GM12865 (cell line): ENCODE measurements around the gene DAG1.

Source experiments
- DNase-seq: peaks from one replicate; pipeline ENCODE4 v3.0.0; 2010; ENCODE audit warnings: low read depth
- H3K4me3 ChIP-seq: 2 replicates; pipeline ENCODE4 v1.5.1; 2011; ENCODE audit warnings: mild to moderate bottlenecking, low read depth, low read length, control low read depth
- TF ChIP-seq, protein P1 (sequence below): IDR thresholded peaks from 2 replicates; pipeline ENCODE4 v1.5.1; 2011; ENCODE audit warnings: low read length, control low read depth, low read depth, inconsistent platforms; ENCODE audit not compliant: insufficient read depth; ENCODE audit errors: missing control alignments

DAG1 gene

DNA sequence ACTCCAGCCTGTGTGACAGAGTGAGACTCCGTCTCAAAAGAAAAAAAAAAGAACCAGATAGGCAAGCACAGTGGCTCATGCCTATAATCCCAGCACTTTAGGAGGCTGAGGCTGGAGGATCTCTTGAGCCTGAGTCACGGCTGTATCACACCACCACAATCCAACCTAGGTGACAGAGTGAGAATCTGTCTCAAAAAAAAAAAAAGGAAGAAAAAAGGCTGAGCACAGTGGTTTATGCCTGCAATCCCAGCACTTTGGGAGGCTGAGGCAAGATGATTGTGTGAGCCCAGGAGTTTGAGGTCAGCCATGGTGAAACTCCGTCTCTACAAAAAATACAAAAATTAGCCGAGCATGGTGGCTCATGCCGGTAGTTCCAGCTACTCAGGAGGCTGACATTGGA is 35.3 kb upstream of the DAG1 start:
- no peak overlapping the region for H3K4me3 ChIP-seq
- TF ChIP-seq, protein P1, sequence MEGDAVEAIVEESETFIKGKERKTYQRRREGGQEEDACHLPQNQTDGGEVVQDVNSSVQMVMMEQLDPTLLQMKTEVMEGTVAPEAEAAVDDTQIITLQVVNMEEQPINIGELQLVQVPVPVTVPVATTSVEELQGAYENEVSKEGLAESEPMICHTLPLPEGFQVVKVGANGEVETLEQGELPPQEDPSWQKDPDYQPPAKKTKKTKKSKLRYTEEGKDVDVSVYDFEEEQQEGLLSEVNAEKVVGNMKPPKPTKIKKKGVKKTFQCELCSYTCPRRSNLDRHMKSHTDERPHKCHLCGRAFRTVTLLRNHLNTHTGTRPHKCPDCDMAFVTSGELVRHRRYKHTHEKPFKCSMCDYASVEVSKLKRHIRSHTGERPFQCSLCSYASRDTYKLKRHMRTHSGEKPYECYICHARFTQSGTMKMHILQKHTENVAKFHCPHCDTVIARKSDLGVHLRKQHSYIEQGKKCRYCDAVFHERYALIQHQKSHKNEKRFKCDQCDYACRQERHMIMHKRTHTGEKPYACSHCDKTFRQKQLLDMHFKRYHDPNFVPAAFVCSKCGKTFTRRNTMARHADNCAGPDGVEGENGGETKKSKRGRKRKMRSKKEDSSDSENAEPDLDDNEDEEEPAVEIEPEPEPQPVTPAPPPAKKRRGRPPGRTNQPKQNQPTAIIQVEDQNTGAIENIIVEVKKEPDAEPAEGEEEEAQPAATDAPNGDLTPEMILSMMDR = no peak
- no peak for DNase-seq

DNA sequence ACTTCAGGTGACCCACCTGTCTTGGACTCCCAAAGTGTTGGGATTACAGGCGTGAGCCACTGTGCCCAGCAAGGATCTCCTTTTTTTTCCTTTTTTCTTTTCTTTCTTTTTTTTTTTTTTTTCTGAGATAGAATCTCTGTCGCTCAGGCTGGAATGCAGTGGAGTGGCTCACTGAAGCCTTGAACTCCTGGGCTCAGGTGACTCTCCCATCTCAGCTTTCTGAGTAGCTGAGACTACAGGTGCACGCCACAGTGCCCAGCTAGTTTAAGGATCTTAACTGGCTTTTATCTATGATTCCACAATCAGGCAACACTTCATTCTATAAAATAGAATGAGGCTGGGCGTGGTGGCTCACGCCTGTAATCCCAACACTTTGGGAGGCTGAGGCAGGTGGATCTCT is 24.7 kb upstream of the DAG1 start:
- DNase-seq = no peak
- TF ChIP-seq, protein P1 = no peak
- no peak overlapping the region for H3K4me3 ChIP-seq

DNA sequence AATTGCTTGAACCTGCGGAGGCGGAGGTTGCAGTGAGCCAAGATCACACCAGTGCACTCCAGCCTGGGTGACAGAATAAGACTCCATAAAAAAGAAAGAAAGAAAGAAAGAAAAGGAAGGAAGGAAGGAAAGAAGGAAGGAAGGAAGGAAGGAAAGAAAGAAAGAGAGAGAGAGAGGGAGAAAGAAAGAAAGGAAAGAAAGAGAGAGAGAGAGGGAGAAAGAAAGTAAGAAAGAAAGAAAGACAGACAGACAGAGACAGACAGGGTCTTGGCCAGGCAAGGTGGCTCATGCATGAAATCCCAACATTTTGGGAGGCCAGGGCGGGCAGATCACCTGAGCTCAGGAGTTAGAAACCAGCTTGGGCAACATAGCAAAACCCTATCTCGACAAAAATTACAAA is 16.4 kb upstream of the DAG1 start:
- no peak overlapping the region for H3K4me3 ChIP-seq
- TF ChIP-seq, protein P1 = no peak
- no peak for DNase-seq

DNA sequence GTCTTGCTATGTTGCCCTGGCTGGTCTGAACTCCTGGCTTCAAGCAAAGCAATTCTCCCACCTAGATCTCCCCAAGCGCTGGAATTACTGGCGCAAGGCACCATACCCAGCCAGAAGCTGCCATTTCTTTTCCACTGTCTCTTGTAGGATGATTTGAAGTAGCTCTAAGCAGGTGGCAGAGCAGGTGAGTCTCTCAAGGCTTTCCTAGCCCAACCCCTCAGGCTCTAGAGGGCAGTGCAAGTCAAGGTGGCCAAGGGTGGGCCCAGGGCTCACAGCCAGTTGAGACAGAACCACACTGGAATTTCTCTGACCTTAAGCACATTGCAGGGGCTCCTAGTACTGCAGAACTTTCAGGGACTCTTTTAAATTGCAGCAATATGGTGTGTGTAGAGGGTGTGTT is 15.6 kb upstream of the DAG1 start:
- peak; percentile 41 for DNase-seq
- no peak overlapping the region for H3K4me3 ChIP-seq
- TF ChIP-seq, protein P1 = peak; percentile 34

DNA sequence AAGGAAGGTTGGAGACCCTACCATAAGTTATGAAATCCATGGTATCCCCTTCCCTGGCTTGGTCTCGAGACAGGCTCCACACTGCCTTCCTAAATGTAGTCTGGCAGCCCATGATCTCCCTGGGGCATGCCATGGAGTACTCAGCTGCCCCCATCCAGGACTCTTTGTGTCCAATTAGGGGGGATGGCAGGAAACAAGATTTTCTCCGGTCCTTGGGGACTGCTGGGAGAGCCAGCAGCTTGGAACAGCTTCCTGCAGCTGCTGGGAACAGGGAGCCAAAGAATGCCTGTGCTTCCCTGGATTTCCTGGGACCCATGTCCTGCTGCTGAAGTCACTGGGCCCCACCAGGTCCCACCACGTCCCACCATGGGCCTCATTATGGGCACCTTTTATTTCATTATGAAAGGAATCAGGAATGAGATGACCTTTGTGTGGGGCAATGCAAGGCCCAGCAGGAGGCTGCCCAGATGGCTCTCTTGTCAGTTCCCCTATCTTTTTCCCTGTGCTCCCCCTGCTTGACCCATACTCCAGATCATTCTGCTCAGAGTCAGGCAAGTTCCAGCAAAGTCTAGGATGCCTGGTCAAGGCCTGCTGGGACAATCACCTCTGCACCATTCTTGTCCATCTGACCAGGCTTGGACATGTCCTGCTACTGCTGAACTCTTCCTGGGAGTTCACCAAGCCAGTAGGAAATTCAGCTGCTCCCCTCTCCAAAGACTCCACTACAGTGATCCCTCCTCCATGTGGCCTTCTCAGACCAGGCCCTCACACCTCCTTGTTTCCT is 15.0 kb upstream of the DAG1 start:
- TF ChIP-seq, protein P1 = no peak
- no peak for DNase-seq
- H3K4me3 ChIP-seq = no peak overlapping the region

DNA sequence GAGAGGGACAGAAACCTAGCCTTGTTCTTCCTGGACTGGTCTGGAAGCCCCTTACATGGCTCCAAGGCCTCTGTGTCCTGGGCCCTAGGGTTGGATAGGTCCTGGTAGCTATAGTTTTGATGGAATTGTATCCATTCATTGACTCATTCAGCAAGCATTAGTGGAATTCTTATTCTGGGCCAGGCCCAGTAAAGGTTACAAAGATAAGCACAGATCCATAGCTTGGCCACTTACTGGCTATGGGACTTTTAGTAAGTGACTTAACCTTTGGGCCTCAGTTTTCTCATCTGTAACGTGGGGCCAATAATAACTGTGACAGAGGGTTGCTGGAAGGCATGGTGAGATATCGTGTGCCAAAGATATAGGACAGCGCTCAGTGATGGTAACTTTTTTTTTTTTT is 13.6 kb upstream of the DAG1 start:
- TF ChIP-seq, protein P1 = no peak
- no peak for DNase-seq
- no peak overlapping the region for H3K4me3 ChIP-seq

DNA sequence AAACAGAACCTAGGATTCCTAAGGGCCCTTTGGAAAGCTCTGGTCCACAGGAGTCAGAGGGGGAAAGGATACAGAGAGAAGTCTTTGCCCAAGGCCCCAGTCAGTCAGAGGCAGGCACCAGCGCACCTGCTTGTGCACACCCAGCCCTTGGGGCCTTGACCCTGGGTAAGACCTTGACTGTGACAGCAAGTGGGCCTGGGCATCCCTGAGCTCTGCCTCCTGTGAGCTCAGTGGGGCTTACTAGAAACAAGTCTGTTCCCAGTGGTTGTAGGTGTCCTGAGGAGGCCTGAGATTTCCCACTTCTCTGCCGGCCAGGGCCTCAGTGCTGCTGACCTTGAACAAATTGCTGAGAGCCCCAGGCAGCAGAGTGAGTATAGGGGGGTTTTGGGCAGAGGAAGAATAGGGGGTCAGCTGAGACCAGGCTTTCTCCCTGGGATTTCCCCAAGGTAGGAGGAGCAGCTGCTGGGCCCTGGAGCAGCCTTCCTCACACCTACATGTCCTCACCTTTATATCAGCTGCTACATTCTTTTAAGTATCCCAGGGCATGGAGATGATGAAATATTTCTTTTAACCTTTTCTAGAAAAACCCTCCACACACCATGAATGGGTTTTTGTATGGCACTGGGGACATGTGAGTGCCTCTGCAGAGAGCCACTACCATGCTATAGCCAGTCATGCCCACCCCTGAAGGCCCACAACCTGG is 9.7 kb upstream of the DAG1 start:
- TF ChIP-seq, protein P1 = no peak
- no peak for DNase-seq
- no peak overlapping the region for H3K4me3 ChIP-seq
